Activated naive CD4-positive, alpha-beta T cell treated with anti-CD3 and anti-CD28 coated beads, Interleukin-2, amount 50 U/mL, for 72 hours (primary cell): ENCODE measurements around the gene ESRRG. TPM values are rescaled to one million over a fixed set of nuclear protein-coding genes. Genes with fewer than 3 reads are reported as not detected.
"Not testable (repeated sequence)": the region's sequence is repeated elsewhere in the genome, so short reads cannot be mapped to it uniquely, and the experiment has no call there.

ENCODE experiments used
- ATAC-seq, 2 donors: fragments of 150-1000 bp; cut with Tn5 transposase; 2 replicates each; pipeline ENCODE4 v1.10.0; 2021; ENCODE audit warnings: mild to moderate bottlenecking in 2 of 2, moderate library complexity in 2 of 2
- DNase-seq, 2 donors: peaks; one replicate each; pipeline ENCODE4 v3.0.0; 2021 to 2022; ENCODE audit warnings: low spot score in 2 of 2
- H3K27ac Mint-ChIP-seq, 2 donors: one replicate each; pipeline ENCODE4 v1.8.0; 2022; ENCODE audit warnings: mild to moderate bottlenecking in 2 of 2, mixed read lengths in 2 of 2
- H3K36me3 Mint-ChIP-seq, 2 donors: one replicate each; pipeline ENCODE4 v1.8.0; 2022; ENCODE audit warnings: mixed read lengths in 2 of 2
- H3K9me3 Mint-ChIP-seq, 2 donors: one replicate each; pipeline ENCODE4 v1.8.0; 2022; ENCODE audit warnings: mixed read lengths in 2 of 2
- total RNA-seq, 2 donors: library from RNA; stranded (reverse); gene quantifications; one replicate each; pipeline ENCODE4 v1.2.3, GENCODE V29; 2022

The ESRRG gene
- total RNA-seq, 2 donors from 2014 or later, result not detected

- DNase-seq (no peak), ATAC-seq (no peak)
- H3K9me3 Mint-ChIP-seq, result peaks cover 0 to 4% of the 10 kb centered on the region in 2 donors
- H3K36me3 Mint-ChIP-seq, result no peaks in the 10 kb centered on the region
- H3K27ac Mint-ChIP-seq, result no peak overlapping the region
Observed at GRCh38 chr1:216721062-216721461, 2.2 kb downstream of the ESRRG start.

GRCh38 chr1:216711712-216712111 is 11.5 kb downstream of the ESRRG start:
- DNase-seq, result no peak
- ATAC-seq, result no peak
- no peaks in the 10 kb centered on the region for H3K9me3 Mint-ChIP-seq
- no peaks in the 10 kb centered on the region for H3K36me3 Mint-ChIP-seq
- H3K27ac Mint-ChIP-seq, result no peak overlapping the region

- ATAC-seq, result no peak
- no peaks in the 10 kb centered on the region for H3K9me3 Mint-ChIP-seq
- H3K27ac Mint-ChIP-seq, result no peak overlapping the region
- no peak for DNase-seq
- H3K36me3 Mint-ChIP-seq, result no peaks in the 10 kb centered on the region
Observed at GRCh38 chr1:216710598-216711333, 12.5 kb downstream of the ESRRG start.

- no peak for ATAC-seq
- Mint-ChIP-seq H3K27ac (no peak overlapping the region), H3K36me3 (no peaks in the 10 kb centered on the region), H3K9me3 (no peaks in the 10 kb centered on the region)
- no peak for DNase-seq
Observed at GRCh38 chr1:216710055-216710454, 13.2 kb downstream of the ESRRG start.

GRCh38 chr1:216705676-216706075 is 17.6 kb downstream of the ESRRG start:
- no peaks in the 10 kb centered on the region for H3K36me3 Mint-ChIP-seq
- H3K9me3 Mint-ChIP-seq, result no peaks in the 10 kb centered on the region
- ATAC-seq, result no peak
- DNase-seq, result no peak
- H3K27ac Mint-ChIP-seq, result no peak overlapping the region

GRCh38 chr1:216704065-216704464 is 19.2 kb downstream of the ESRRG start:
- ATAC-seq, H3K36me3 Mint-ChIP-seq, DNase-seq, H3K9me3 Mint-ChIP-seq, H3K27ac Mint-ChIP-seq: not testable (repeated sequence)

GRCh38 chr1:216702170-216702569 is 21.1 kb downstream of the ESRRG start:
- Mint-ChIP-seq H3K36me3 (no peaks in the 10 kb centered on the region), H3K9me3 (peaks cover 0 to 4% of the 10 kb centered on the region in 2 donors), H3K27ac (no peak overlapping the region)
- ATAC-seq, result no peak
- no peak for DNase-seq

GRCh38 chr1:216700779-216701178 is 22.4 kb downstream of the ESRRG start:
- no peak overlapping the region for H3K27ac Mint-ChIP-seq
- H3K36me3 Mint-ChIP-seq, result no peaks in the 10 kb centered on the region
- peaks cover 0 to 4% of the 10 kb centered on the region in 2 donors for H3K9me3 Mint-ChIP-seq
- DNase-seq, result no peak
- ATAC-seq, result no peak

- no peak for DNase-seq
- Mint-ChIP-seq H3K9me3 (peaks cover 8 to 9% of the 10 kb centered on the region in 2 donors), H3K36me3 (no peaks in the 10 kb centered on the region), H3K27ac (no peak overlapping the region)
- no peak for ATAC-seq
Observed at GRCh38 chr1:216691710-216692109, 31.5 kb downstream of the ESRRG start.

- DNase-seq, result no peak
- ATAC-seq, result no peak
Observed at GRCh38 chr1:216690603-216691002, 32.6 kb downstream of the ESRRG start.

GRCh38 chr1:216688127-216688657 is 35.0 kb downstream of the ESRRG start:
- ATAC-seq (no peak), DNase-seq (no peak)
- H3K36me3 Mint-ChIP-seq, result no peaks in the 10 kb centered on the region
- H3K27ac Mint-ChIP-seq, result no peak overlapping the region
- peaks cover 4 to 8% of the 10 kb centered on the region in 2 donors for H3K9me3 Mint-ChIP-seq

More at GRCh38 chr1:216690603-216691002, 32.6 kb downstream of the ESRRG start:
- no peaks in the 10 kb centered on the region for H3K36me3 Mint-ChIP-seq
- H3K27ac Mint-ChIP-seq, result no peak overlapping the region
- H3K9me3 Mint-ChIP-seq, result peaks cover 8 to 9% of the 10 kb centered on the region in 2 donors

GRCh38 chr1:216686860-216687766 is 36.1 kb downstream of the ESRRG start:
- no peak overlapping the region for H3K27ac Mint-ChIP-seq
- ATAC-seq, result no peak
- H3K9me3 Mint-ChIP-seq, result peaks cover 4 to 8% of the 10 kb centered on the region in 2 donors
- no peak for DNase-seq
- no peaks in the 10 kb centered on the region for H3K36me3 Mint-ChIP-seq

GRCh38 chr1:216682752-216683151 is 40.5 kb downstream of the ESRRG start:
- Mint-ChIP-seq H3K9me3 (peaks cover 0 to 22% of the 10 kb centered on the region in 2 donors), H3K36me3 (no peaks in the 10 kb centered on the region), H3K27ac (no peak overlapping the region)
- ATAC-seq (no peak), DNase-seq (no peak)

GRCh38 chr1:216679108-216679507 is 44.1 kb downstream of the ESRRG start:
- H3K9me3 Mint-ChIP-seq, result peaks cover 8 to 19% of the 10 kb centered on the region in 2 donors
- H3K27ac Mint-ChIP-seq, result no peak overlapping the region
- DNase-seq (no peak), ATAC-seq (no peak)
- no peaks in the 10 kb centered on the region for H3K36me3 Mint-ChIP-seq

- ATAC-seq (no peak), DNase-seq (no peak)
- H3K9me3 Mint-ChIP-seq, result peaks cover 0 to 6% of the 10 kb centered on the region in 2 donors
- H3K27ac Mint-ChIP-seq, result no peak overlapping the region
- H3K36me3 Mint-ChIP-seq, result no peaks in the 10 kb centered on the region
Observed at GRCh38 chr1:216670118-216670883, 52.9 kb downstream of the ESRRG start.

- no peak for ATAC-seq
- DNase-seq, result no peak
- no peaks in the 10 kb centered on the region for H3K36me3 Mint-ChIP-seq
- no peaks in the 10 kb centered on the region for H3K9me3 Mint-ChIP-seq
- no peak overlapping the region for H3K27ac Mint-ChIP-seq
Observed at GRCh38 chr1:216666441-216666840, 56.8 kb downstream of the ESRRG start.
